GM18520 (cell line): ENCODE measurements around the gene SETD9.
A peak's percentile ranks its signal among the peaks of the same experiment; 100 is the strongest.

Experiments
- ATAC-seq: cut with Tn5 transposase; IDR thresholded peaks from one replicate; pipeline ENCODE4 v1.9.1; 2021; ENCODE audit not compliant: unreplicated experiment

Gene SETD9

GRCh38 chr5:56922922-56923321 is 13.5 kb downstream of the SETD9 start:
- no peak for ATAC-seq

- no peak for ATAC-seq
Observed at GRCh38 chr5:56934325-56934724, 24.9 kb downstream of the SETD9 start.

- no peak for ATAC-seq
Observed at GRCh38 chr5:56938858-56939257, 29.5 kb downstream of the SETD9 start.

GRCh38 chr5:56941981-56942380 is 32.6 kb downstream of the SETD9 start:
- ATAC-seq, result no peak

GRCh38 chr5:56947052-56947451 is 37.7 kb downstream of the SETD9 start:
- no peak for ATAC-seq

- no peak for ATAC-seq
Observed at GRCh38 chr5:56950626-56951125, 41.3 kb downstream of the SETD9 start.

GRCh38 chr5:56951126-56951945 is 41.9 kb downstream of the SETD9 start:
- ATAC-seq, result peak; percentile 20

GRCh38 chr5:56951946-56952691 is 42.7 kb downstream of the SETD9 start, which contains the start of gene MIER3:
TSS of gene MIER3 (minus strand) at chr5:56952123. CDS start at chr5:56952102, 21 bp downstream.
- peak; percentile 85 for ATAC-seq

- no peak for ATAC-seq
Observed at GRCh38 chr5:56954262-56954661, 44.9 kb downstream of the SETD9 start.

GRCh38 chr5:56958595-56958994 is 49.2 kb downstream of the SETD9 start:
- ATAC-seq, result no peak

- no peak for ATAC-seq
Observed at GRCh38 chr5:56959326-56959725, 49.9 kb downstream of the SETD9 start.

GRCh38 chr5:56961746-56962145 is 52.4 kb downstream of the SETD9 start:
- ATAC-seq, result no peak

- no peak for ATAC-seq
Observed at GRCh38 chr5:56962286-56962685, 52.9 kb downstream of the SETD9 start.

- ATAC-seq, result no peak
Observed at GRCh38 chr5:56963246-56963645, 53.9 kb downstream of the SETD9 start.

GRCh38 chr5:56964173-56964572 is 54.8 kb downstream of the SETD9 start:
- ATAC-seq, result no peak
